ENCODE data around the gene INSYN2B.

GRCh38 chr5:169960659-169961058 is 19.6 kb downstream of the INSYN2B start:
- TF ChIP-seq ATF2 (IDR thresholded peaks at IDR 0.05; ENCODE audit: low read length) (no peak), JUN (IDR thresholded peaks at IDR 0.05; ENCODE audit: low read depth, low read length) (no peak), SUZ12 (IDR thresholded peaks at IDR 0.05; ENCODE audit: low read length) (no peak), CTCF (IDR thresholded peaks at IDR 0.05; ENCODE audit: control extremely low read depth in 1 of 3, insufficient read depth in 1 of 3, low read depth in 1 of 3, low read length in 3 of 3) (no peak), CBX5 (IDR thresholded peaks at IDR 0.05; ENCODE audit: low read depth, low read length) (no peak), ASH2L (IDR thresholded peaks at IDR 0.05; ENCODE audit: low read length) (no peak), SP2 (IDR thresholded peaks at IDR 0.05; ENCODE audit: low read length) (no peak), HDAC2 (IDR thresholded peaks at IDR 0.05; ENCODE audit: borderline replicate concordance in 1 of 2, low read depth in 2 of 2, low read length in 2 of 2) (no peak)
